22Rv1 (cell line): ENCODE measurements around the gene FAAP20.

Experiments
- ZFX ChIP-seq: fragments of 450-650 bp; IDR thresholded peaks from 2 replicates; pipeline ENCODE4 v1.6.1; 2017; ENCODE audit warnings: antibody characterized with exemption, borderline replicate concordance
- TF ChIP-seq, protein P1 (sequence below): fragments of 450-650 bp; IDR thresholded peaks from 2 replicates; pipeline ENCODE4 v1.5.1; 2017; ENCODE audit warnings: mild to moderate bottlenecking

DNA sequence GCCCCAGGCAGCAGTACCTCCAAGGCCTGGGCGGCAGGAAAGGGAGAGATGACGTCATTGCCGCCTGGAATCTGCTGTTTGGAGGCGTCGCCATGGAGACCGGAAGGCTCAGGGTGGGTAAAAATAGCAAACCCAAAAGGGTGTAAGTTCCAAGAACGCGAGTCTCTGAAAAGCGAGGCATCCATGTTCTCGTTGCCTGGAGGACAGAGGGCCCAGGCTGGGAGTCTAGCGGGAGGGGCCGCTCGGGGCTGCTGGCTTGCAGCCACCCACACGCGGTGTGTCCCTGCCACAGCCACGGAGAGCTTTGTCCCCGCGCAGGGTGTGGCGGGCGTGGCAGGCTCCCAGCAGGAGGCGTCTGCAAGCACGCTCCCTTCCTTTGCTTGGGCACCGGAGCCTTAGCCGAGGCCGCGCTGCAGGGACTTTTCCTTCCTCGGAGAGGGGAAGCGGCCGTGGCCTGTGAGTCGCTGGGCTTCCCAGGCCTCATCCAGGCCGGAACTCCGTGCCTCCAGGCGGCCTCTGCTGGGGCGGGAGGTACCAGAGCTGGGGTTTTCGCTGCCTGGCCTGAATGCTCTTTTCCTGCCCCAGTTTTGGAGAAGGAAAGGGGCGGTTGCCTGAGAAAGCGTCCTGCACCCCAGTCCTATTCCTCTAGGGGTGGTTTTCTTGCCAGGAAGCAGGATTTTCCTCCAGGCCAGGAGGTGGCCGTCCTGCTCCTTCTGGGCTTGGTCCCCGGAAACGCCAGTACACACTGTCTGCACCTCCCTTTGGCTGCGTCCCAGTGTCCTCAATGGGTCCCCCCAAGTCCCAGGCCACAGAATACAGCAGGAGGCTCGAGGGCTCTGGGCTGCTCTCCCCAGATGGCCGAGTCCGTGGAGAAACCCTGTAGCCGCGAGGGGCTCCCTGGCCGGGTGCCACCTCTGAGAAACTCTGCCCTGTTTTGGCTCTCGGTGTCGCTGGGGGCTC, 18.2 kb upstream of the FAAP20 start:
- TF ChIP-seq, protein P1, sequence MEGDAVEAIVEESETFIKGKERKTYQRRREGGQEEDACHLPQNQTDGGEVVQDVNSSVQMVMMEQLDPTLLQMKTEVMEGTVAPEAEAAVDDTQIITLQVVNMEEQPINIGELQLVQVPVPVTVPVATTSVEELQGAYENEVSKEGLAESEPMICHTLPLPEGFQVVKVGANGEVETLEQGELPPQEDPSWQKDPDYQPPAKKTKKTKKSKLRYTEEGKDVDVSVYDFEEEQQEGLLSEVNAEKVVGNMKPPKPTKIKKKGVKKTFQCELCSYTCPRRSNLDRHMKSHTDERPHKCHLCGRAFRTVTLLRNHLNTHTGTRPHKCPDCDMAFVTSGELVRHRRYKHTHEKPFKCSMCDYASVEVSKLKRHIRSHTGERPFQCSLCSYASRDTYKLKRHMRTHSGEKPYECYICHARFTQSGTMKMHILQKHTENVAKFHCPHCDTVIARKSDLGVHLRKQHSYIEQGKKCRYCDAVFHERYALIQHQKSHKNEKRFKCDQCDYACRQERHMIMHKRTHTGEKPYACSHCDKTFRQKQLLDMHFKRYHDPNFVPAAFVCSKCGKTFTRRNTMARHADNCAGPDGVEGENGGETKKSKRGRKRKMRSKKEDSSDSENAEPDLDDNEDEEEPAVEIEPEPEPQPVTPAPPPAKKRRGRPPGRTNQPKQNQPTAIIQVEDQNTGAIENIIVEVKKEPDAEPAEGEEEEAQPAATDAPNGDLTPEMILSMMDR: peak; percentile 38
- TF ChIP-seq ZFX: no peak
